HG02970 (cell line): Measurements from ENCODE around the gene MXRA7.

Source experiments
- ATAC-seq: cut with Tn5 transposase; IDR thresholded peaks from one replicate; pipeline ENCODE4 v1.9.1; 2021; ENCODE audit warnings: mild to moderate bottlenecking, moderate library complexity, moderate number of reproducible peaks; ENCODE audit not compliant: unreplicated experiment, low FRiP score

MXRA7 gene

DNA sequence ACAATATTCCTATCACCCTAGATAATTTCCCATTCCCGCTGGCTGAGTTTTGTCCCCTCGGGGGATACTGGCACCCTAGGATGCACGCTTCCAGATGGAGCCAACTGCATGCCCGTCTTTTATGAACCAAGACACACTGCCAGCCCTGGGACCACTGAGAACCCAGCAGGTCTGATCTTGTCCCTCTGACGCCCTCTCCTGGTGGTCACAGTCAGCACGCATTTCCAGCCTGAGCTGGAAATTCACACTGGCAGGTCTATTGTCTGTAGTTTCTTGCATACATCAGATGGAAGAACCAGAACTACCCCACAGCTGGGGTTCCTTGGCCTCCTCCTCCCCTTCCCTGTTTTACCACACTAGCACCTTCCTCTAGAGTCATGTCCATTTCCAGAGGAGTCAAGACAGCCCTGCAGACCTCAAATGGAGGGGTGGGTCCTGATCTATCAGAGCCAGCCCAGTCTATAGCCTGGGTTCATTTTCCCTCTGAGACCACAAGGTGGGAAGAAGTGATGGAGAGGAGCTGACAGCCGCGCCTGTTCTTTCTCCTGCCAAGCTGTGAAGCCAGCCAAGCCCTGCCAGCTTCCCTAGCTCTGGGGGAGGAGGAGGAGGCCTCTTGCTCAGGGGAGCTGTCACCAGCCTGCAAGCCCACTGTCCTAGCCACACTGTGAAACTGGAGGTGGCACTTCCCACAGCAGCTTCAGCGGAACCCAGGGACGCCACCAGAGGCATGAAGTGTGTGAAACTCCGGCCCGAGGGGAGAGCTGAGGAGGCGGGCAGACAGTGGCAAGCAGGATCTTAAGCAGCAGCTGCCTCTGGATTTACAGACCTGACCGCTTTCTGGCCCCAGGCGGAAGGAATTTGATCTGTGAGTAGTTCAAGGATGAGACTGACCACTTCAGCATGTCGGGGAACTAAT, 29.3 kb downstream of the MXRA7 start:
- ATAC-seq: no peak

DNA sequence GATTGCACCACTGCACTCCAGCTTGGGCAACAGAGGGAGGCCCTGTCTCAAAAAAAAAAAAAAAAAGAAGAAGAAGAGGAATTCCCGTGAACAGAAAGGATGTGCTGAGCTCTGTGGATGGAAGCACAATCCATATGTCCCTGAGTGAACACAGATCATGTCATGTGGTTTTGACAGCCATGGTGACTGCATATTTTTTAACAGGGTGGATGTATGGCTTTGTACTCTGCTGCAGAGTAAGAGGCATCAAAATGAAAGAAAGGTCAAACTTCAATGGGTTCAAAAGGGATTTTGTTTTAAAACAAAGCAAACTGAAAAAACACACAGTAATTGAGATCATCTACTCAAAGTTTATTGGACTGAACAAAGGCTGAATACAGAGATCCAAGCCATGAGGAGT, 31.5 kb downstream of the MXRA7 start:
- ATAC-seq: no peak

DNA sequence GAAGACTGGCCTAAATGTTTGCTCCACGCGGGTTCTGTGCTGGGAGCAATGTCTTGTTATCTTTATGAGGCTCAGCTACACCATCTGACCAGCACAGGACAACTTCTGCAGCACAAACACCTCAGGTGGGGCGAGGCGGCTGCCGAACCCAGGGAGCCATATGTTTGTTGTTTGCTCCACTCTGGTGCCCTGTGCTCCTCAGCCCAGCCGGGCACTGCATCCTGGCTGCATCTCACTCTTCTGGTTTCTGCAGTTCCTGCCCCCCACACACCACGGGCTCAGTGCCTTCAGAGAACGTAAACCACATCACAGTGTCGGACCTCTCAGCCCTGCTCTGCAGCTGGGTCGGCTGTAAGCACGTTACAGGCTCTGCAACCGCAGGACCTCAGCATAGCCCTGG, 32.4 kb downstream of the MXRA7 start:
- ATAC-seq: no peak

DNA sequence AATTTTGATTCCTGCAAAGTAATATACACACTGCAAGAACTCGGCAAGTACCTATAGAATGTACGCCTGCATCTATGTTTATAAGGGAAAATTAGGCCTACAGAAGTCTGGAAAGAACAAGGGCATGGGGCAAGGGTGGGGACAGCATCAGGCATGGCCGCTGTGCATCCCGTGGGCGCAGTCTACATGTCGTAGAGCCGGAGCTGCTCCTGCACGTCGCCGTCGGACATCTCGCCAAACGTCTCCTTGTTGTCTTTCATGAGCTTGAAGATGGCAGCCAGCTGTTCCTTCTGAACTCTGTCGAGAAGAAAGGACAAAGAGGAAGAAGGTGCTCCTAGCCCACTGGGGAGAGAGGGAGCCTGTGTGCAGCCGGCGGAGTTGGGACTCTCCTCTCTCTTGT, 33.4 kb downstream of the MXRA7 start:
- no peak for ATAC-seq

DNA sequence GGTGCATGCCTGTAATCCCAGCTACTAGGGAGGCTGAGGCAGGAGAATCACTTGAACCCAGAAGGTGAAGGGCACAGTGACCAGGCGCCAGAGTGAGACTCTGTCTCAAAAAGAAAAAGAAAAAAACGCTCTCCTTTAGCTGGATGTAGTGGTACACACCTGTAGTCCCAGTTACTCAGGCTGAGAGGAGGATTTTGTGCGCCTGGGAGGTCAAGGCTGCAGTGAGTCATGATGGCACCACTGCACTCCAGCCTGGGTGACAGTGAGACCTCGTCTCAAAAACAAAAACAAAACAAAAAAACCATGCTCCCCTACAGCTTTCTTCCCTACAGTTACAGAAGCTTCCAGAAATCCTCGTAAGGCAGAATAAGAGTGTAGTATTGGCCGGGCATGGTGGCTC, 34.1 kb downstream of the MXRA7 start:
- no peak for ATAC-seq

DNA sequence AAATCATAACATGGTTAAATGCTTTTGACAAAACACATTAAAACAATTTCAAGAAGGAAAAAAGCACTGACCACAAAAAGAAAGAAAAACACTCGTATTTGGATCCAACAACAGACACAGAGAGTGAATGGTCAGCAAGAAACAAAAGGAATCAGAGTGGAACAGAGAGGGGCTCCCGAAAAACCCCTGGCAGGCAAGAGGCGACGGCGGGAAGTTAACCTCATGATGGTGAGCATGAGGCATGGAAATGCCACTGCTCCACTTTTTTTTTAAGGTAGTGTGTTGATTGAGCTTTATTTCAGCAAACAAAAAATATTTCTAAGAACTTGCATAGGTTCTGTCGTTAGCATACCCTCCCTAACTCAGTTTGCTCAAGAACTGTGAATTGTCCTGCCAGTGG, 35.1 kb downstream of the MXRA7 start:
- ATAC-seq: no peak

DNA sequence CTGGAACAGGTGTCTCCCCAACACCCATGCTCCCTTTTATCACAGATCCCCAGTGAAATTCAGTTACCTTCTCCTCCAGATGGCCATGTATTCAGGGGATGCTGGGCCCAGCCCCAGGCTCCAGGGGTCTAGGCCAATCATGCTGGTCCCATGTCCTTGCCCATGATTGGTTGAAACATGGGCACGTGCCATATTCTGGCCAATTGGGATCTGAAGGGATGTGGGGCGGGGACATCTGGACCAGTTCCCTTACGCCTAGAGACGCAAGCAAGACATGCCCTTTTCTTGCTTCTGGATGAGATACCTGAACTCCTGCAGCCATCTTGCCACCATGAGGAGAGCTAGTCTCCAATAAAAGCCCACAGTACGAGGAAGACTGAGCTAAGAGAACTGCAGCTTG, 36.2 kb downstream of the MXRA7 start:
- ATAC-seq: no peak

DNA sequence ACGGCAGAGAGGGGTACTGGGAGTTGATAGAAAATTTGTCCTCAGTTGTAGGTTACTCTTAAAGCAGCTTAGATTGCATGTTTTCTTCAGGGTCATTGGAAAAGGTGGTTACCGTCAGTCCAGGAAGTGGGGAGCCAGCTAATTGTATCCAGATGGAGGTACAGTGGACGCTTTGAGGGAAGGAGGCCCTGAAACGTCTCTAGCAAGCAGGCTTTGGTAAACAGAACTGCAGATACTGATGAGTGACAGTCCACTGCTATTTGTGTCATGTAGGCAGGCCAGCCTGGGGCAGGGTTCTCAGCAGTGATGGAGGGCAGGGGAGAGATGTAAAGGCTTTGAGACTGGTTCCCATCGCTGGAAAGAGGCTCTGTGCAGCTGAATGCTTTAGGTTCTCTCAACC, 37.0 kb downstream of the MXRA7 start:
- no peak for ATAC-seq

DNA sequence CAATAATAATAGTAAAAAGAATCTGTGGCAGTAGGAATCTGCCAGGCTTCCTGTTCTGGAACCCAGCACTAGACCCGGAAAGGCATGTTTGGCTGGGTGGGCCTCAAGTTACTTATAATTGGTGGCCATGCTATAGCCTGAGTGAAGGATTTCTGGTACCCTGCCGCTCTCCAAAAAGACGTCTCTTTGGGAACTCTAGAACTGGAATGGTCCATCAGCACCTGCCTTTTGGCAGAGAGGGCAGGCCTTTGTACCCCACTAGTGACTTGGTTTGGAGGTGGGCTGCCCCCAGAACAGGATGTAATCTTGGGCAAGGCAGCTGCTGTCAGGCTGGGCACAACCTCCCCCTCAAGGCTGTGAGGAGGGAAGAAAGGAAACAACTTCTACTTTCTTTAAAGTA, 37.9 kb downstream of the MXRA7 start:
- ATAC-seq: no peak

DNA sequence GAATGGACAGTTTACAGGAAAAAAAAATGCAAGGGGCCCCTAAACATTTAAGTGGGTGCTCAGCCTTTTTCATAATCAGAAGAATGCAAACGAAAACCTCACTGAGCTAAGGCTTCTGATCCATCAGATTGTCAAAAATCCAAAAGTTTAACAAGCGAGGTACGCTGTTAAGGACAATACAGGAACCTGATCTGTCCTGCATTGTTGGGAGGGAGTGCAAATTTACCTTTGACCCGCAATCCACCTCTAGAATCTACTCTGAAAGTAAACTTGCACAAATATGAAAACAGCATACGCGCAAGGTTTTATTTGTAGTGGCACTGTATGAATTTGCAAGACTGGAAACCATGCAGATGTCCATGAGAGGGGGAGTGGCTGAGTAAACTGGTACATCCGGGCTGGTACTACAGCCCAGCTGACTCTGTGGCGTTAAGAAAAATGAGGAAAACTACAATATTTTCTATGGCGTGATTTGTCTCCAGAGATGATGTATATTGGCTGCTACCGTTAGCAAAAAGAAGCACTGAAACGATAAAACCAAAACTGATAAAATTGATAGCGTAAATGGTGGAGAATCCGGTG, 38.4 kb downstream of the MXRA7 start:
- no peak for ATAC-seq

DNA sequence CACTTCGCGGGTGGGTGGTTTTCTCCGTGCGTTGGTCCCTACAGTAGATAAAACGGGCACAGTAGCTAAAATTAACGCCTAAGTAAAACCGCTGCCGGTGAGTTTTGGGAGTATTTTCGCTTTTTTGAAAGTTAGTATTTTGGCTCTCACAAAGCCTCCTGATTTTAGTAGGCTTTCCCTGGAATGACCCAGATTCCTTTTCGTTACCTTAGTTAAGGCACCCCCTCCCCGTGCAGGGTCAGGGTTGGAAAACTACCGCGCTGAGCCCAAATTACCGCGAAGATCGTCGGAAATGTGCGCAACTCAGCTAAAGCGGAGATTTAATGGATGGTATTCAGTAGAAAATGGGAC, 38.9 kb downstream of the MXRA7 start:
- no peak for ATAC-seq

DNA sequence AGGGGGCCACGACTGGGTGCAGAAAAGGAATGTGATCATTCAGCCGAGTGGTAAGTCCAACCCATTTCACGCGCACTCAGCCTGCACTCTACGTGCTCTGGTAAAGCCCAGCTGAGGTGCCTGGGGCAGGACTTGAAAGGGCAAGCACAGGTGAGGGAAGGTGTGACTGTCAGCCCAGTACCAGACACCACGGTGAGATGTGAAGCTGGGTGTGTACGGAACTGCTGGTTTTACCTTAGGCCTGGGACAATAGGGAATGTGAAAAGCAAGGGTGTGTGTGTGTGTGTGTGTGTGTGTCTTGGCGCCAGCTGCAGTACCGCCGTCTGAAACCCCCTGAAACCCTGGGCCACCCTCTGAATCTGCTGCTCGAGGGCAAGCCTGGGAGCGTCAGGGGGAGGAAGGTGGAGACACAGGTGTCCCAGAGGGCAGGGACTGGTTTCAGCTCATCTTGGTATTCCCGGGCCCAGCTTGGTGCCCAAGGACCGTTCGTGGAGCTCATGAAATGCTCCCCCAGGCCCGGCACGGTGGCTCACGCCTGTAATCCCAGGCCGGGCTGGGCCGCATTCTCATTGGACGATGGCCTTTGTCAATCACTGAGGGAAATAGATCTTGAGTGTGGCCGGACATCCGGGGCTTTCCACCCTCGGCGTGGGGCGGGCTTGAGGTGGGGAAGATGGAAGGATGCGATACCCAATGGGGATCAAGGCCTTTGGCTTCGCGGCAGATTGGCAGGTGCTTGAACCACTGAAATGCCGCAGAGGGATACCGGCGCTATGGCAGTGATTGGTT, 39.4 kb downstream of the MXRA7 start:
- ATAC-seq: peak; percentile 98

DNA sequence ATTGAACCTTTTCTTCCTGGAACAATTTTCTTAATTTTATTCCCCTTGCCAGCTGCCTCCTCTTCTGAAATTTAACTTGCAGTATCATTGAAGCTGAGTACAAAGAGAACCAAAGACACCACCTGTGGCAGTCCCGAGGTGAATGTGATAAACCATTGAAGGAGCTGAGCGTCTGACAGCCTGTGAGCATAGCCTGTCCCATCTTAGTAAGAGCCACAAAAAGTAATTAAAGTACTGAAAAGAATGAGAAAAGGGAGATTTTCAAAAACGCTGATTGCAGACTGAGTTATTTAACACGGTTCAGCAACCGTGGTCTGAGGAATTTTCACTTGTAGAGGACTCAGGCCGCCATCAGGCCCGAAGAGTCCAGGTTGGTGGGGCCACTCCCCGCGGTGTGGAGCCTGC, 40.0 kb downstream of the MXRA7 start:
- no peak for ATAC-seq

DNA sequence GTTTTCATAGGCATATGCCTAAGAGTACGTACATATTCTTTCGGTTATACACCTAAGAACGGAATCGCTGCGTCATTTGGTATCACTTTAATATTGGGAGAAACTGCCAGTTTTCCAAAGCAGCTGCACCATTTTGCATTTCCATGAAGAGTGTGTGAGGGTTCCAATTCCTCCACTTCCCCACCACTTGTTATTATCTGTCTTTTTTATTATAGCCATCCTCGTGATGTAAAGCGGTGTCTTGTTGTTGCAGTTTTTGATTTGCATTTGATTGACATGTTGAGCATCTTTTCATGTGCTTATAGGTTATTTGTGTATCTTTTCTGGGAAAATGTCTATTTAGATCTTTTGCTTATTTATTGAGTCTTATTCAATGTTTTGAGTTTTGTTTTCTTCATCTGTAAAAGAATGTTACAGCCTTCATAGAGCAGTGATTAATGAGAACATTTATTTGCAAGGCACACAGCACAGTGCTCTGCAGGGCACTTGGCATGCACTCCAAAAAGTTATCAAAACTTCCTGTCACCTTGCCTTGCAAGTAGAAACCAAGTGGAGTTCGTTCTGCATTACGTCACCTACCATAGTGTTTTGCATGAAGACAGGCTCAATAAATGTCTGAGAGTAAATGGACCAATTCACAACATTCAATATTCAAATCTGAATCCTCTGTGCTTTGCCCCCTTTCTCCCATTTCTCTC, 40.6 kb downstream of the MXRA7 start:
- no peak for ATAC-seq

DNA sequence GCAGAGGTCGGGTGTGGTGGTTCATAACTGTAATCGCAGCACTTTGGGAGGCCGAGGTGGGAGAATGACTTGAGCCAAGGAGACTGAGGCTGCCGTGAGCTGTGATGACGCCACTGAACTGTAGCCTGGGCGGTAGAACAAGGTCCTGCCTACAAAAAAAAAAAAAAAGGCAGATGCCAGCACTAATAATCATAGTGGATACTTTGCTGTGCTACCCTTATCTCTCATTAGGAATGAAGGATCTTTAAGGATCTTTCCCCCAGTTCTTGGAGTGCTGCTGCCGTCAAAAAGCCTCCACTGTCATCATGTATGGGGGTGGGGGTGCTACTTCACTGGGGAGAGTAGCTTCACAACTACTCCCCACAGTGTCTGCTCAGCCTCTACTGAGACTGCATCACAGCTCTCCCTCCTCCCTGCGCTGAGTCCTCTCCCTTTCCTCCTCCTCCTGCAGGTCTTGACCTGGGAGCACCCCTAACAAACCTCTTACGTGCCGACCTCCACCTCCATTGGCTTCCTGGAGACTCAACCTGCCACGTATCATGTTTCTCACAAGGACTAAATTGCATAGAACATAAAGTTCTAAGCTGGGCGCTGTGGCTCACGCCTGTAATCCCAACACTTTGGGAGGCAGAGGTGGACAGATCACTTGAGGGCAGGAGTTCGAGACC, 42.8 kb downstream of the MXRA7 start:
- ATAC-seq: no peak

DNA sequence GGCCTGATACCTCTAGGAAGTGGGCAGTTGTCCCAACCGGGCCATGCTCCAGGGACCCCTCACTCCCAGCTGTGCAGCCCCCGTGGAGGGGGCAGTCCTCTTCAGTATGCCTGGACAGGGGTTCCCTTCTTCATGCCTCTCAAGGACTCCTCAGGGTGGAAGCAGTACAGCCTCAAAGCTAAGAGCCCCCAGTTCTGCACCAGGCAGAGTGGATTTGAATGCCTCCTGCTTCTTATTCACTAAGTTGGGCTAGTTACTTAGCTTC, 43.3 kb downstream of the MXRA7 start:
- ATAC-seq: no peak

DNA sequence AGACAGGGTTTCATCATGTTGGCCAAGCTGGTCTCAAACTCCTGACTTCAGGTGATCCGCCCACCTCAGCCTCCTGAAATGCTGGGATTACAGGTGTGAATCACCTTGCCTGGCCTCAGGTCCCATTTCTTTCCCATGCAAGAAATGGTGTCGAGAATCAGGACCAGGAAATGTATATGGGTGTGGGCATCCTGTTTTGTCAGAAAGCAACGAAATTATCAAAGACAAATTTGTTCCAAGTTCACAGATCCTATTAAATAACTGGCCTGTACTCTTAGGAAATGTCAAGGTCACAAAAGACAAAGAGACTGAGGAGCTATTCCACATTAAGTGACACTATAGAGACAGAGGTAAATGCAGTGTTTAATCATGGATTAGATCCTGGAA, 50.1 kb downstream of the MXRA7 start:
- ATAC-seq: no peak

DNA sequence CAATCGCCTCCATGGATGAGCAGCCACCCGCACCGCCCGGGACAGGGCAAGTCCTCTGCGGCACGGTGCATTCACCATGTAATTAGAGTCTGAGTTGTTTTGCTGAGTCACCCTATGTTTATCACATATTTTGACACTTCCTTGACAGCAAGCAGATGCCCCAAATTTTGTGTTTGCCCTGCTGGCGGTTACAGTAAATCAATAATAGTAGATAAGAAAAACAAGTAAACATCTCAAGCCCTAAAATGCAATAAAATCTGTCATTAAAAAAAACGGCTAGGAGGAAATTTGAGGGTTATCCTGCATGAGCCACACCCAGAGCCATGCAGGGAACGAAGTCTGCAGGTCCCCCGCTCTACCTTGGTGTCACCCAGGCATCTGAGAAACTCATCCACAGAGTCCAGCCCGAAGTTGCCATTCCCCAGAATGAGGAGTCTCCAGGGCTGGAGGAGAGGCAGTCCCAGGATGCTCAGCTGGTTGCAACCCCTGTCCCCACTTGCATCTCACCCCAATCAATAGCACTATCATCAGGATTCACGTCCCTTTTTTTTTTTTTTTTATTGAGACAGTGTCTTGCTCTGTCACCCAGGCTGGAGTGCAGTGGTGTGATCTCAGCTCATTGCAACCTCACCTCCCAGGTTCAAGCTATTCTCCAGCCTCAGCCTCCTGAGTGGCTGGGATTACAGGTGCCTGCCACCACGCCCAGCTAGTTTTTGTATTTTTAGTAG, 50.7 kb downstream of the MXRA7 start:
- no peak for ATAC-seq

DNA sequence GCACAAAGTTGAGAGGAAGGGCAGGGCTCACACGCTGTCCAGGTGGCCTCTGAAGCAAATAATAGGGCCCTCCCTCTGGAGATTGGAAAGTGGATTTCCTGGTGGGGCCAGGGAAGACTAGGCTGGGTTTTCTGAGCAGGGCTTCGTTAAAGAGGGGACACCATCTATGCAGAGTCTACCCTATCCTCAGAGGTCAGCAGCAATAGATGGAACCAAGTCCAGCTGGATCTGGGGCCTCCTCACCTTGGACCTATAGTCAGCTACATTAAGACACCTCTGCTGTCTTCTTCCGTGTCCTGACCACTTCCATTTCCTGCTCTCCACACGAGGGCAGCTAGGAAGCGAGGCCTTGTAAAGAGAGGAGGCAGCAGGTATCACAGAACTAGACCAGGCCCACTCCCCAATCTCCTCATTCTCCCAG, 52.5 kb downstream of the MXRA7 start:
- no peak for ATAC-seq
